Skeletal muscle cell (primary cell): ENCODE data around the gene APLNR.

Experiments
- DNase-seq: peaks from one replicate; pipeline ENCODE4 v3.0.0-alpha.2; 2010; ENCODE audit warnings: low read depth
- H3K4me3 ChIP-seq: 2 replicates; pipeline ENCODE4 v1.5.1; 2011; ENCODE audit warnings: low read depth, mild to moderate bottlenecking, control low read depth, low read length, moderate library complexity

Gene APLNR

DNA sequence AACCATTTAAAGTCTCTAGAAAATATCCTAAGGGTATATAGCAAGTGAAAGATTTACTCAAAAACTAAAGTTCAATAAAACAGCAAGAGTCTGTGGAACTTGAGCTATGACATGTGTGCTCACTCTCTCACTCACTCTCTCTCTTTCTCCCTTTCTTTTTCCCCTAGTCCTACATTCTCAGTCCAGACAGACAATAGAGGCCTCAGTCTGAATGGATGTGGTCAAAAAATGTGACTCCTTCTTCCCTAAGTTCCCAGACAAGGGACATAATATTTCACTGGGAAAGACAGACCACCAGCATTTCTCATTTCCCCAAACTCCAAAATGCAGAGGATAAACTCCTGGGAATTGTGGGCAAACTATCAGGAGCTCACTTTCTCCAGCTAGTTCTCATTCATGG lies 17.6 kb upstream of the APLNR start:
- DNase-seq = no peak

DNA sequence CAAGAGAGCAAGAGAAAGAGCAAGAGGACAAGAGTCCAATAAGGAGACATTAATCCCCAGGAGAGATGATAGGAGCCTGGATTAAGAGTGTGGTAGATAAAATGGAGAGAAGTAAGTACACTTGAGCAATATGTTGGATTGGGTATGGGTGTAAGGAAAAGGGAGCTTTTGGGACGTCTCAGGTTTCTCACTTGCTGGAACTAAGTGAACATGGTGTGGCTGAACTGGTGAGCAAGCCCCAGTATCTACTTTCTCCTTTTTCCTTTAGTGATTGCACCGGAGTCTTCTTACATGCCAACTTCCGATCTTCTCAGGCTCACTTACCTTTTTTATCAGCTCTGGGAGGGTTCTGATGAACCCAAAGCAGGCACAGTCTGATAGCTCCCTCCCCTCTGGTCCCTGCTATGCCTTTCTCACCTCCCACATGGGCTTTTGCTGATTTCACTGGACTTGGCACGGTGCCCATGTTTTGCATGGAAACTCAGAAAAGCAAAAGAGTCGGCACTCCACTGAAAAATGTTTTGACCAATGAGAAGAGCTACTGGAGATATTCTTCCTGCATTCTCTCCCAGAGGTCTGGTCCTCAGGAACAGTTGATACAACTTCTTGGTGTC lies 14.5 kb upstream of the APLNR start:
- H3K4me3 ChIP-seq = no peak overlapping the region
- no peak for DNase-seq

More for the DNA sequence above, 17.6 kb upstream of the APLNR start:
- H3K4me3 ChIP-seq = no peak overlapping the region

DNA sequence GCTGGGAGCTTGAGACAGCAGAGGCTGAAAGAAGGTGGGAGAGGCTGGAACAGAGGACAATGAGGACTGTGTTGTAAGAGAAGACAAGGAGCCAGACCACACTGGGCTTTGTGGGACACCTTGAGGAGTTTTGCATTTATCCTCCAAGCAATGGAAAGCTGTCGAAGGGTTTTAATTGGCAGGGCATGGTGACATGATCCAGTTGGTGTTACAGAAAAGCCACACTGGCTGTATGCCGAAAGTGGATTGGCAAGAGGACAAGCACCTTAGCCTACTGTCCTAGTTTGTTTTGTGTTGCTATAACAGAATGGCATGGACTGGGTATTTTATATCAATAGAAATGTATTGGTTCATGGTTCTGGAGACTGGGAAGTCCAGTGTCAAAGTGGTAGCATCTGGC lies 14.0 kb upstream of the APLNR start:
- H3K4me3 ChIP-seq = no peak overlapping the region

DNA sequence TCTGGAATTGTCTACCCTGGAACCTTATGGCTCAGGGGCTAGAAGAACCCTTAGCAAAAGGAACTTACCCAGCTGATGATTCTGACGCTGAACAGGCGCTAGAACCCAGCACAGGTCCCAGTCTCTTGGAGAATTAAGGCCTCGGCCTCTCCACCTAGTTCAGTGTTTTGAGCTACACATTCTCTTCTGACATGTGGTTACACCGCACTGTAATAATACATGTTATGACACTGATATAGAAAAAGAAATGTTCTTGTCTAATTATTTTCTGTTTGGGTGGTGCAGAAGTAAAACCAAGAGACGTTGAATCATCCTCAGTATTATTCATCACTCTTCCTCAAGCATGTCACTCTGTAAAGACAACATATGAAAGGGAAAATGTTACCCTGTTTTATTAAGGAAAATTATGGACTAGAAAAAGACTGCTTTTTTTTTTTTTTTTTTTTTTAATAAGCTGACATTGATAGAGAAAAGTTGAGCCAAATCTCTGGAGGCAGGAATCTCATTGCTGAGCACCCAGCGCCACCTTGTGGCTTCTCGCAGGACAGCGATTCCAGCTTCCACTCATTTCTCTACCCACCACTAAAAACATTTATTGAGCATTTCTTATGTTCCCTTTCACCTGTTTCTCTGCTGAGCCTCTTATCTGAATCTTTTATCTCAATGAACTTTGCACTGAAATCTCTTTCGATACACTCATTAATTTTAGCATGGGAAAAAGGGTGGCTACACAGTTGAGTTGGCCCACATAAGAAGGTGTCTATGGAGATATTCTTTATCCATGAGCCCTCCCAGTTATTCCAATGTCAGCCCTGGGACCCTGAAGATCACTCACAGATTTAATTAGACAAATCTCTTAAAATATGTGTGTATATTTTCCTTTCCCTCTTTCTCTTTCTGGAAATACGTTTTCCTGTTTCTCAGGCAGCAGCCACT lies 12.6 kb upstream of the APLNR start:
- no peak for DNase-seq
- H3K4me3 ChIP-seq = no peak overlapping the region

More for the DNA sequence above, 14.0 kb upstream of the APLNR start:
- no peak for DNase-seq

DNA sequence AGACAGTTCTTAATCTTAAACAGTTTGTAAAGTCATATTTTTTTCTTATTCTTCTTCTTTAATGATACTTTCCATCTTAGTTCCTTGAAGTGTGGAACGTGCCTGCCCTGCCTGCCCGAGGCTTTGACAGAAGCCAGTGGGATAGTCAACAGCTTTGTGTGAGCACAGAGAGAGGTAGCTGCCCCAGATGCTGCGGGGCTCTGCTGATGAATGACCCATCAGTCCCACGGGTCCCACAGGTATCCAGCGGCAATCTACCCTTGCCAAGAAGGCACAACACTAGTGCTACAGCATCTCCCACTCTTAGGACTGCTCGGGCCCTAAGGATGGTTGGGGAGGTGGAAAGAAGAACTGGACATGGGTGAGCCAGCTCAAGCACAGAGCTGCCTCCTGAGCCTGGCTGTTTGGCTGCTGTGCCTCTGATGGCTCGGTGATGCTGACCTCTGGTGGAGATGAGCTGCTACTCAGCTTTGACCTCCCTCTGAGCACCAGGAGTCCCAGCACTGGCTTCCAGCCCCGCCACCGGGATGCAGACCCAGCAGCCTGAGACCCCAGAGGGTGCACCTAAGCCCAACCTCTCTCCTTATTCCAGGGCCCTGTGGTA lies 11.8 kb upstream of the APLNR start:
- H3K4me3 ChIP-seq = no peak overlapping the region

DNA sequence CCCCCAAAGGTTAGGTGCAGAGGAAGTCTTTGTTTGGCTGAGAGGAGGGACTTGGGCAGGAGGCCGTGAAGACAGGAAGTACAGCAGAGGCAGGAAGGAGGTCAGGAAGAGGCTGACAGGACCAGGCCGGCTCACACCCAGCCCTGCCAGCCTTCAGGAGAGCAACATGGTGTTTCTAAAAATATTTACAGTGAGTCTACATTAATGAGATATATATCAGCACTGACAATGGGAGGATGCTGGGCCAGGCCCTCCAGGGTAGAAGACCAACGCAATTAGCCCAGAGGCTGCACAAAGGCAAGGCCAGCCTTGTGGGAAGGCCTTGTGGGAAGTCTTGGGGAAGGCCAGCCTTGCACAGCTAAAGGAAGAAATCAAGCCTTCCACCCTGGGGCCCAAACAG lies 7.9 kb upstream of the APLNR start:
- DNase-seq = no peak
- no peak overlapping the region for H3K4me3 ChIP-seq

More for the DNA sequence above, 11.8 kb upstream of the APLNR start:
- DNase-seq = no peak

DNA sequence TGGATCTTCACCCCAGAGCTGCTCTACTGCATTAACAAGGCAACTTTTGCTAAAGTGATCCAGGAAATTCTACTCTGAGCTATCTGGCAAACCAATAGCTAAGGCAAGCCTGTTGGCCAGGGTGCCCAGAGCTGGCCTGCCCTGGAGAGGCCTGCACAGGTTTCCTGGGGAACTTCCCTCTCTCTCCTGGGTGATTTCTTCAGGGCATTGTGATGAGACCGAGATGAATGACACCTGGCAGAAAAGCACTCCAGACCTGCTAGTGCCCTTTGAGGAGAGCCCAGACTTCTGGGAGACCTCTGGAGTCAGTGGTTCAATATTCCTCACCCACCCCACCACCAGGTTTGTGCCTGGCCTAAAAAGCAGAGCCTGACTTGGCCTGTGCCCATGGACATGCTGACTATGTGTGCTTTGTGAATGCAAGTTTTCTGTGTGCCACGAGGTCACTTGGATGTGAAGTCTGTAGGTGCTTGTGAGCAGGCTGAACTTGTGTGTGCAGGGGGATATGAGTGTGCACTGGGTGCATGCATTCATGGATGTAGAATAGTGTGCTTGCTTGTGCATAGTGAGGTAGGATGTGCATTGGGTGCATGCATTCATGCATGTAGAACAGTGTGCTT lies 4.4 kb upstream of the APLNR start:
- no peak overlapping the region for H3K4me3 ChIP-seq
- no peak for DNase-seq

DNA sequence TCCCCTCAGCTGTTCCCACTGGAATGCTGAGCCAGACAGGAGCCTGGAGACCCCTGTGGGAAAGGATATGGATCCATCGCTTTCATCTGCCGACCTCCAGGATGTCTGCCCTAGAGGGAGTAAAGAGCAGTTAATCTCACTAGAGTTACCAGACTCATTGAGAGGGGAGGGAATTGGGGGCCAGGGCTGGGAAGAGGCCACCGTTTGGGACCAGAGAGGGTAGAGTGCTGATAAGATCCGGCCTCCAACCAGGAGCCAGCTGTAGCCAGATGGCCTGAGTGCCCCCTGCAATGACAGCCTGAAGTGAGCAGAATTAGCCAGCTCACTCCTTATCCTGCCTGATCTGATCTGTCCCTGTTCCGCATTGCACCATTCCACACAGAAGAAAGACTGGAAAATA lies 3.7 kb upstream of the APLNR start:
- no peak for DNase-seq

DNA sequence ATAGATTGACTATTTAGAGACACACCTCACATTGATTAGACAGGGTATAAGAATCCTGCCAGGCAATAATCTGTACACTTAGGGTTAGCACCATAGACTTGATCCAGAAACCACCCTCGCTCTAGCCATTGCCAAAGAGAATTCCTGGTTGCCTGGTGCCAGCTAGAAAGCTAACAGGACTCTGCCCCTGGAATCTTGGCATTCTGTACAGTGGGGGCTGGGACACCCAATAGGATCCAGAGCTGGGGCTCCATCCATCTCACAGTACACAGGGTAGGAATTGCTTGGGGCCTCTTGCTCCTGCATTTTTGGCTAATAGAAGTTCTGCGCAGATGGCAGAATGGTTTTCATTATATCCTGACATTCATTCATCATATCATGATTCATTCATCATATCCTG lies 3.0 kb upstream of the APLNR start:
- DNase-seq = no peak
- no peak overlapping the region for H3K4me3 ChIP-seq

More for the DNA sequence above, 3.7 kb upstream of the APLNR start:
- H3K4me3 ChIP-seq = no peak overlapping the region

DNA sequence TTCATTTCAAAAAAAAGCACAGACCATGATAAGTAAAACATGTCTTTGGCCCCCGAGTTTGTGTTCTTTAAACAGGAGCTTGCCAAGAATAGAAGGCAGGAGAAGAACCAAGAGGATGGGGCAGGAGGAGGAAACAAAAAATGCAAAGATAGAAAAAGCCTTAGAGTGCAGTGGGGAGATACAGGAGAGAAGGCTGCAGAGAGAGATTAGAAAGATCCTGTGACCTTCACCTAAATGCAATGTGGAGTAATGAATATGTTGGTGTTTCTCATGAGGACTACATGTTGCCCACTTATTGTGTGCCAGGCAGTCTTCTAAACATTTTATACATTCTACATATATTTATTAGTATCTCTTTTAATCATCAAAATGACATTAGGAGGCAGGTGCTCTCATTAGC lies 2.3 kb upstream of the APLNR start:
- DNase-seq = no peak
- no peak overlapping the region for H3K4me3 ChIP-seq

DNA sequence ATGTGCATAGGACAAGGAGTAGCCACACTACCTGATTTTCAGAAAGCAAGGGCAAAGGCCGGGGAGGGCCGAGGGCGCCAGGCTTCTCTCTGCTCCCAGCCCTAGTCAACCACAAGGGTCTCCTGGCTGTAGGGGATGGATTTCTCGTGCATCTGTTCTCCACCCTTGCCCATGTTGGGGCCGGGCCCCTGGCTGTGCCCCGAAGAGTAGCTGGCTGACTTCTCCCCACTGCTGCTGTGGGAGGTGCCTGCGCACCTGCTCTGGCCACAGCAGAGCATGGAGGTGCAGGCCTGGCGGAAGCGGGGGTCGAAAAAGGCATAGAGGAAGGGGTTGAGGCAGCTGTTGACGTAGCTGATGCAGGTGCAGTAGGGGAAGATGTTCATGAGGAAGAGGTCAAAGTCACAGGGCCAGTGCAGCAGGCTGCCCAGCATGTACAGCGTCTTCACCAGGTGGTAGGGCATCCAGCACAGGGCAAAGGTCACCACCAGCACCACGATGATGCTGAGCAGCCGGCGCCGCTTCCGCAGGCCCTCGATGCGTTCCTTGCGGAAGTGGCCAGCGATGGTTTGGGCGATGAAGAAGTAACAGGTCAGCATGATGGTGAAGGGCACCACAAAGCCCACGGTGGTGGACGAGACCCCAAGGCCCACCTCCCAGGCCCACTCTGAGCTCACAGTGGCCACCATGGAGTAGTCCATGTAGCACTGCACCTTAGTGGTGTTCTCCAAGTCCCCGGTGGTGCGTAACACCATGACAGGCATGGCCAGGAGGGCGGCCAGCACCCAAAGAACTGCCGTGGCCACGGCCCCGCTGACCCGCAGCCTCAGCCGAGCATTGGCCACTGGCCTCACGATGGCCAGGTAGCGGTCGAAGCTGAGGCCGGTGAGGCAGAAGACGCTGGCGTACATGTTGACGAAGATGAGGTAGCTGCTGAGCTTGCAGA lies 1.0 kb downstream of the APLNR start:
- no peak overlapping the region for H3K4me3 ChIP-seq
- no peak for DNase-seq

DNA sequence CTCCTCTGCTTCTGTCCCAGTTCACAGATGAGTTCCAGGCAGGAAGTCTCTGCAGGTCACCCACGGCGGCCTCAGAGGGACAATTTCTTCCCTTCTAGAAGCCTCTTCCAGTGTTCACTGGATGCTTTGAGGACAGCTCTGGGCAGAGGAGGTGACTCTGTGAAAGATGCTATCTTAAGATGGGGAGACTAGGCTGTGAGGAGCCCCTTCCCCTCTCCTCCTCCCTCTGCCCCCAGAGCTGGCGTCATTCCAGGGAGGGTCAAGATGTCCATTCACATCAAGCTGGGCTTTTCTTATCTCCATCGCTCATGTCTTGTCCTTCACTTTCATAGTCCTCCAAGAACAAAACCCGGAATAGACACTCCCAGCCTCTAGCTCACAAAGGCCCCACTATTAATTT lies 3.3 kb downstream of the APLNR start:
- no peak overlapping the region for H3K4me3 ChIP-seq
- no peak for DNase-seq

DNA sequence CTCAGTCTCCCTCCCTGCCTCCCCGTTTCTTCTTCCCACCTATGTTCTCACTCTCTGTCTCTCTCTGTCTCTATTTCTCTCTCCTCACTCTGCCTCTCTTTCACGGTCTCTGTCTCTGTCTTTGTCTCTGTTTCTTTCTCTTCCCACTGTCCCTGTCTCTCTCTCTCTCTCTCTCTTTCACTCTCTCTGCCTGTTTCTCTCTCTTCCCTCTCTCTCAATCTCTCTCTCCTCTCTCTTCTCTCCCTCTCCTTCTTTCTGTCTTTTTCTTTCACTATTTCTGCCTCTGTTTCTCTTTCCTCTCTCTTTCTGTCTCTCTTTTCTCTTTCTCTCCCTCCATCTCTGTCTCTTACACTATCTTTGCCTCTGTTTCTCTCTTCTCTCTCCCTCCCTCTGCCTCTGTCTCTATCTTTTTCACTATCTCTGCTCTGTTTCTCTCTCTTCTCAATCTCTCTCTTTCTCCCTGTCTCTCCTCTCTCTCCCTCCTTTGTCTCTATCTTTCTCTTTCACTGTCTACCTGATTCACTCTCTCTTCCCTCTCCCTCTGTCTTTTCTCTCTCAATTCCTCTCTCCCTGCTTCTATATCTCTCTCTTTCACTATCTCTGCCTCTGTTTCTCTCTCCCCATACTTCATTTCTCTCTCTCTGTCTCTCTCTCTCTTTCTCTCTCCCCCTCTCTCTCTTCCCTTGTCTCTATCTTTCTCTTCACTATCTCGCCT lies 5.4 kb downstream of the APLNR start:
- DNase-seq = no peak
- no peak overlapping the region for H3K4me3 ChIP-seq

DNA sequence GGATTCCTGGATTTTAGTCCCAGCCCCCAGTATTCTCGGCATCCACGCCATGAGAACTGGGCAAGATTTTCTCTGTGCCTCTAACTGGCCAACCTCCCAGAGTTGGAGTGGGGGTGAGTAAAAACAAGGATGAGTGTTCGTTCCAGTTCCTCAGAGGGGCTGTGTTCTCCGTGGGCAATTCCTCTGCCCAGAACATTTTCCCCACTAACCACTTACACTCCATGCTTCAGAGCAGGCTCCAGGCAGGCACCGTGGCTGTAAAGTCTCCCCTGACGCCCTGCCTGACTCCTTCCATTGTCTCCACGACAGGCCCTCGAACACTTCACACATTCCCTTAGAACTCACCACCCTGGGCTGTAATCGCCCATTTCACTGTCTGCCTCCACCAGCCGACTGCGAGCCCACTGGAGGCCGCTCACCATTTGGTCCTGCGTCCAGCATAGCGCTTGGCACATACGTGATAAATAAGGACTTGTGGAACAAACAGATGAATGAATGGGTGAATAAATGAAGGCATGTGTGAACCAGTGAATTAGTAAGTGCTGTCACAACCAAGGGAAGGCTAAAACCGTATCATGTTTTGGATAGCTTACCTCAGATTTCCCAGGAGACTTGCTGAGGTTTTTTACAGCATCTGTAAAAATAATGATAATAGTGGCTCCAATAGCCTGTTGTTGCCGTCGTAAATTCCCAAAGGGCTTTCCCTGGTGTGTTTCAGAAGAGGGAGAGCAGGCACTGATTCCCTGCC lies 6.1 kb downstream of the APLNR start:
- no peak overlapping the region for H3K4me3 ChIP-seq
- DNase-seq = no peak

DNA sequence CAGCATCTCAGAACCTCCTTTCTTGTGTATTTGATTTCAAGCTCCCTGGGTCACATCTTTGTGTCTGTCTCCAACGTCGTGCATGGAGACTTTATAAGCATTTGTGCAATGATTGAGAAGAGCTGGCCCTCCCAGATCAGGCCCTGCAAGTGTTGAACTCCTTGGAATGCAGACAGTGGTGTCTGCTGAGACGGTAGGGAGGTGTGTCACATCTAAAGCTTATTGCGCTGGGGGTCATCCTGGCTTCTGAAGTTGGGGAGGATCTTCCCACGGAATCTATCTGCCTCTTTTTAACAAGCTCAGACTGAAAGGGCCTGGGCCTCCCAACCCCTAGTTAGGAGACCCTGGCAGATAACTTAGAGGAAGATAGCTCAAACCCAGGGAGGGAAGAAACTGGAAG lies 6.7 kb downstream of the APLNR start:
- H3K4me3 ChIP-seq = no peak overlapping the region
- DNase-seq = no peak

DNA sequence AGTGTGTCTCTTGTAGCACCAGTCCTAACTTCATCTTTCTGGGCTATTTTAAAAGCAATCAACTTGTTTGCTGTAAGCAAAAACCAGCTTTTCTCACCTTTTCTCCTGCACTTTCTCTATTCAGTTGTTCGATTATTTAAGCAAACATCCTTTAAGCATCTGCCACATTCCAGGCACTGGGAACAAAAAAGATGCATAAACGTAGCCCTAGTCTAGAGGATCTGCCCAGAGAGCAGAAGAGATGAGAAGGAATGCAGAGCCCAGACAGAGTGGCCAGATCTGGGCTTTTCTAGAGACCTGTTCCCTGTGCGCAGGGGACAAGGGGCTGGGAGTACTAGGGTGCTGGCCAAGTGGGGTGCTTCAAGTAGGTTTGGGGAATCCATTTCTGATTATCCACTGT lies 8.4 kb downstream of the APLNR start:
- DNase-seq = no peak
- no peak overlapping the region for H3K4me3 ChIP-seq

DNA sequence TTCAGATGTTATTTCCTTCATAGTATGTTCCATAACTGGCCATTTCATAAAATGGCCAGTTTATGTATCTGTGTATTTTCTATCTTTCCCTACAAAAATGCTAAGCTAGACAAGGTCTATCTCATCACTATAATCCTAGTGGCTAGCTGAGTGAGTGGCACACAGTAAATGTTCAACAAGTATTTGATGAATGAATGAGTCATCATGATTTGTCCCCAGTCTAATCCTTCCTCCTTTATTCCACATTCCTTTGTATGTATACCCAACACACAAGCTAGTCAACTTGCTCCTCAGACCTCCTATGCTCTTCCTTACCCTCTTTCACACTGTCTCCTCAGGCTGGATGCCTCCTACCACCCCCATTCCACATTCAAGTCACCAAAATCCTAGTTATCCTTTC lies 12.5 kb downstream of the APLNR start:
- DNase-seq = no peak
- no peak overlapping the region for H3K4me3 ChIP-seq

DNA sequence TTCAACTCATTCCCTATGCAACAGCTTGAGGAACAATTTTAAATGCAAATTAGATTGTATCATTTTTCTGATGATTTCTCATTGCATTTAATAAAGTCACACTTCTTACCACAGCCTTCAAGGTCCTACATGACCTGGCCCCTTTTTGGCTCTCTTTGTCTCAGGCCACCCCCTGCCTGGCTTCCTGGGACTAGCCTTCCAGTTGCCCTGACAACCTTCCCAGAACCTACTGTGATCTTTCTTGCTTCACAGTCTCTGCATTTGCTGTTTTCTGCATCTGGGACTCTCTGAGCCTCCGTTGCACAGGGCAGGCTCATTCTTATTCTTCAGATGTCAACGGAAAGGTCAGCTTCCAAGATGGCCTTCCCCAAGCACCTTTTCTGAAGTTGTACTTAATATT lies 12.9 kb downstream of the APLNR start:
- DNase-seq = no peak
- H3K4me3 ChIP-seq = no peak overlapping the region
